GM12878 (cell line): ENCODE measurements around the gene GALP. TPM values are rescaled to one million over a fixed set of nuclear protein-coding genes. Genes with fewer than 3 reads are reported as not detected.

Experiments used
- ATAC-seq: fragments of 200-7000 bp; cut with Tn5 transposase; 3 replicates; pipeline ENCODE4 v1.9.1; 2020; ENCODE audit warnings: mild to moderate bottlenecking, moderate library complexity
- BruUV-seq: library from RNA; stranded (reverse); fragments of 400-500 nt; replicated peaks from 2 replicates; lab custom pipeline; 2021; lab: Mats Ljungman, UMichigan
- CTCF ChIA-PET: fragments of 300-600 bp; sonication (Branson Sonifier 250); formaldehyde crosslinking; extraction: SDS; loops from one replicate; lab custom pipeline; 2021; ENCODE audit warnings: inconsistent platforms; lab: Yijun Ruan, JAX
- POLR2A ChIA-PET: fragments of 350-600 bp; formaldehyde crosslinking; extraction: SDS; loops from one replicate; lab custom pipeline; 2021; ENCODE audit warnings: inconsistent platforms; lab: Charles Lee
- RAD21 ChIA-PET: fragments of 300-600 bp; sonication (Branson Sonifier 250); formaldehyde crosslinking; loops from one replicate; lab custom pipeline; 2023; ENCODE audit warnings: antibody characterized with exemption; ENCODE audit not compliant: unreplicated experiment; lab: Charles Lee
- SMC1A ChIA-PET: fragments of 300-600 bp; sonication (Branson Sonifier 250); formaldehyde crosslinking; loops from one replicate; lab custom pipeline; 2023; ENCODE audit not compliant: unreplicated experiment, uncharacterized antibody; lab: Charles Lee
- DNase-seq: peaks from one replicate; pipeline ENCODE4 v3.0.0-alpha.2; 2011; ENCODE audit warnings: low read depth, low spot score
- FAIRE-seq: peaks from 3 replicates; lab custom pipeline; 2011; peaks lifted over from hg19 to GRCh38; lab: Jason Lieb, UNC
- H2AFZ ChIP-seq: 2 replicates; pipeline ENCODE4 v1.6.0; 2011; ENCODE audit warnings: low read depth, low read length, control low read depth; ENCODE audit not compliant: control insufficient read depth
- H3K27ac ChIP-seq: 2 replicates; pipeline ENCODE4 v1.5.1; 2011; ENCODE audit warnings: control low read depth; ENCODE audit not compliant: control insufficient read depth, insufficient read depth
- H3K27me3 ChIP-seq, 2 experiments: replicated peaks in 1 of 2; 2 replicates each; pipeline versions ENCODE4 v1.6.0 to v1.6.1; 2011; ENCODE audit warnings: low read length in 1 of 2; ENCODE audit not compliant: control insufficient read depth in 2 of 2, insufficient read depth in 2 of 2
- H3K36me3 ChIP-seq, 2 experiments: 2 replicates each; pipeline ENCODE4 v1.5.1; 2011; ENCODE audit warnings: low read length in 1 of 2; ENCODE audit not compliant: control insufficient read depth in 2 of 2, insufficient read depth in 2 of 2
- H3K4me1 ChIP-seq: 2 replicates; pipeline ENCODE4 v1.6.1; 2011; ENCODE audit warnings: mild to moderate bottlenecking, low read length, moderate library complexity, mixed read lengths; ENCODE audit not compliant: control insufficient read depth, insufficient read depth
- H3K4me2 ChIP-seq: 2 replicates; pipeline ENCODE4 v1.6.0; 2011; ENCODE audit warnings: control low read depth; ENCODE audit not compliant: control insufficient read depth, insufficient read depth
- H3K4me3 ChIP-seq: fragments of 200-600 bp; sonication (generic); 2 replicates; pipeline ENCODE4 v1.5.1; 2016
- H3K79me2 ChIP-seq: 2 replicates; pipeline ENCODE4 v1.6.0; 2011; ENCODE audit warnings: low read length; ENCODE audit not compliant: control insufficient read depth, insufficient read depth
- H3K9ac ChIP-seq: 2 replicates; pipeline ENCODE4 v1.8.0; 2011; ENCODE audit warnings: low read length, control low read depth, mixed read lengths; ENCODE audit not compliant: control insufficient read depth, insufficient read depth
- H3K9me3 ChIP-seq: replicated peaks from 3 replicates; pipeline ENCODE4 v1.5.1; 2011; ENCODE audit warnings: mild to moderate bottlenecking, low read length; ENCODE audit not compliant: control insufficient read depth, insufficient read depth
- H4K20me1 ChIP-seq: 2 replicates; pipeline ENCODE4 v1.6.0; 2011; ENCODE audit not compliant: control insufficient read depth, insufficient read depth
- CREB1 ChIP-seq: IDR thresholded peaks from 2 replicates; pipeline ENCODE4 v1.6.1; 2012; ENCODE audit warnings: low read depth, mild to moderate bottlenecking, inconsistent platforms
- KDM1A ChIP-seq: fragments of 200-600 bp; sonication (generic); IDR thresholded peaks from 2 replicates; pipeline ENCODE4 v1.6.1; 2016; ENCODE audit warnings: borderline replicate concordance
- PML ChIP-seq: IDR thresholded peaks from 2 replicates; pipeline ENCODE4 v1.6.1; 2012; ENCODE audit warnings: low read length, inconsistent platforms
- SRF ChIP-seq, 2 experiments: IDR thresholded peaks; 2 replicates each; pipeline ENCODE4 v1.6.1; 2011; ENCODE audit warnings: low read depth in 2 of 2, low read length in 2 of 2, mild to moderate bottlenecking in 1 of 2, moderate library complexity in 1 of 2
- TCF12 ChIP-seq: IDR thresholded peaks from 2 replicates; pipeline ENCODE4 v1.6.1; 2011; ENCODE audit warnings: low read depth, mild to moderate bottlenecking, low read length
- YY1 ChIP-seq: IDR thresholded peaks from 2 replicates; pipeline ENCODE4 v1.6.1; 2011; ENCODE audit warnings: low read depth, mild to moderate bottlenecking, low read length
- WGBS: methylation state at CpG from one replicate; pipeline ENCODE4 v1.1.6; 2016; ENCODE audit warnings: low lambda C conversion rate; ENCODE audit not compliant: insufficient replicate concordance, insufficient coverage; ENCODE audit errors: missing lambda C conversion rate; 5-methylcytosine and 5-hydroxymethylcytosine counted together
- in situ Hi-C: fragments of 300-500 bp; cut with MboI; formaldehyde crosslinking; loops from 9 replicates; pipeline ENCODE4 v1.14.3; 2018; ENCODE audit warnings: mixed read lengths
- intact Hi-C: fragments of 100-400 bp; cut with micrococcal nuclease; formaldehyde crosslinking; loops from one replicate; pipeline ENCODE4 v1.14.2; 2022; ENCODE audit not compliant: unreplicated experiment
- polyA plus RNA-seq, 11 experiments: library from polyadenylated mRNA; depleted of rRNA in 4 of 11; unstranded in 6 of 11; stranded (reverse) in 5 of 11; fragments of >200 nt; fragmentation: Nextera tagmentation in 4 of 11; fragmentation: Illumina TruSeq in 1 of 11; extraction: Ambion mirVana in 4 of 11; extraction: Trizol in 1 of 11; gene quantifications; 1 replicate in 1 of 11; 2 replicates in 10 of 11; pipeline versions ENCODE4 v1.2.1 to v1.2.3, GENCODE V29; 2011 to 2016; ENCODE audit warnings: inconsistent platforms in 2 of 11, missing spikeins in 2 of 11, low read depth in 1 of 11
- total RNA-seq, 4 experiments: library from RNA; depleted of rRNA in 3 of 4; stranded (reverse); fragments of >200 nt in 3 of 4; fragmentation: Illumina TruSeq in 1 of 4; extraction: Trizol in 1 of 4; gene quantifications; 2 replicates each; pipeline versions ENCODE4 v1.2.1 to v1.2.3, GENCODE V29; 2013 to 2021
- TF ChIP-seq, protein P1 (sequence below): fragments of 450-650 bp; IDR thresholded peaks from 2 replicates; pipeline ENCODE4 v1.6.1; 2018; ENCODE audit warnings: mild to moderate bottlenecking, low read depth, moderate library complexity; ENCODE audit not compliant: partially characterized antibody
- TF ChIP-seq, protein P2 (sequence below): IDR thresholded peaks from 2 replicates; pipeline ENCODE4 v1.6.1; 2011; ENCODE audit warnings: borderline replicate concordance, low read depth, mild to moderate bottlenecking, moderate library complexity, mixed read lengths, low read length; ENCODE audit not compliant: insufficient read depth; ENCODE audit errors: extremely low read length

The GALP gene
- total and polyA plus RNA-seq, 10 of the 15 experiments (the other 5 are each of a cell fraction or from before 2014, with no cell fraction given) = not detected

DNA sequence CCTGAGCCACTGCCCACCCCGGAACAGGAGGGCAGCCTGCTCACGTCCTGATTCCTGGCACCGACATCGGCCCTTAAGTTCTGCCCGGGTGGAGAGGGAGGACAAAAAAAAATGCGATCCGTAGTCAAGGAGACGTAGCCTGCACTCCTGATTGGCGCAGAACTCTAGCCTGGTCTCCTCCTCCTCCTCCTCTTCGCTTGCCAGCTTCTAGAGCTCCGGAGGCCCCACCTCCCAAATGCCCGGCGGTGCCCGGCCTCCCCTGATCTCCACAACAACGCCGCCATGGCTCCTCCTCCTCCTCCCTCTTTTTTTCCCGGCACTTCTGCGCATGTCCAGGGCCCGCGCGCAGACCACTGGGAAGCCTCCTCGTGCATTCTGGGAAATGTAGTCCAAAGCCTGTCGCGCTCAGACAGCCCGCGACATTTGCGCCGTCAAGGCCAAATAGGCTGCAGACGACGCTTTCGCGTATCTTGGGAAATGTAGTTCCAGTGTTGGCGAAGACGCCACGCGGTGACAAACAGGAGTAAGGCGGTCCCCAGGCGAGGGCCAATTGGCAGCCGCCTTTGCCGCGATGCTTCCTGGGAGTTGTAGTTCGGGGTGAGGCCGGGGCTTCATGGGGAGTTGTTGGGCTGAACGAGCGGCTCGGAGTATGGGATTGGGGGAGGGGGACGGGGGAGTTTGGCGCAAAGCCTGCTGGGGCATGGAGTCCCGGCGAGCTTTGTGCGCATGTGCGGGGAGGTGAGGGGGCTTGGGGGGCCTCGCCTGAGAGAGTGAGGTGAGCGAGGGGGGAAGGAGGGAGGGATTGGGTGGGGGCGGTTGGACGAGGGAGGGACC lies 35.0 kb upstream of the GALP start, which contains the start of gene ZNF444 (continued):
- TF ChIP-seq, protein P1, sequence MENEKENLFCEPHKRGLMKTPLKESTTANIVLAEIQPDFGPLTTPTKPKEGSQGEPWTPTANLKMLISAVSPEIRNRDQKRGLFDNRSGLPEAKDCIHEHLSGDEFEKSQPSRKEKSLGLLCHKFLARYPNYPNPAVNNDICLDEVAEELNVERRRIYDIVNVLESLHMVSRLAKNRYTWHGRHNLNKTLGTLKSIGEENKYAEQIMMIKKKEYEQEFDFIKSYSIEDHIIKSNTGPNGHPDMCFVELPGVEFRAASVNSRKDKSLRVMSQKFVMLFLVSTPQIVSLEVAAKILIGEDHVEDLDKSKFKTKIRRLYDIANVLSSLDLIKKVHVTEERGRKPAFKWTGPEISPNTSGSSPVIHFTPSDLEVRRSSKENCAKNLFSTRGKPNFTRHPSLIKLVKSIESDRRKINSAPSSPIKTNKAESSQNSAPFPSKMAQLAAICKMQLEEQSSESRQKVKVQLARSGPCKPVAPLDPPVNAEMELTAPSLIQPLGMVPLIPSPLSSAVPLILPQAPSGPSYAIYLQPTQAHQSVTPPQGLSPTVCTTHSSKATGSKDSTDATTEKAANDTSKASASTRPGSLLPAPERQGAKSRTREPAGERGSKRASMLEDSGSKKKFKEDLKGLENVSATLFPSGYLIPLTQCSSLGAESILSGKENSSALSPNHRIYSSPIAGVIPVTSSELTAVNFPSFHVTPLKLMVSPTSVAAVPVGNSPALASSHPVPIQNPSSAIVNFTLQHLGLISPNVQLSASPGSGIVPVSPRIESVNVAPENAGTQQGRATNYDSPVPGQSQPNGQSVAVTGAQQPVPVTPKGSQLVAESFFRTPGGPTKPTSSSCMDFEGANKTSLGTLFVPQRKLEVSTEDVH = peak; percentile 29
- TF ChIP-seq, protein P2, sequence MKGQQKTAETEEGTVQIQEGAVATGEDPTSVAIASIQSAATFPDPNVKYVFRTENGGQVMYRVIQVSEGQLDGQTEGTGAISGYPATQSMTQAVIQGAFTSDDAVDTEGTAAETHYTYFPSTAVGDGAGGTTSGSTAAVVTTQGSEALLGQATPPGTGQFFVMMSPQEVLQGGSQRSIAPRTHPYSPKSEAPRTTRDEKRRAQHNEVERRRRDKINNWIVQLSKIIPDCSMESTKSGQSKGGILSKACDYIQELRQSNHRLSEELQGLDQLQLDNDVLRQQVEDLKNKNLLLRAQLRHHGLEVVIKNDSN = peak; percentile 34
- TF ChIP-seq CREB1 (peak; percentile 98), KDM1A (no peak)

DNA sequence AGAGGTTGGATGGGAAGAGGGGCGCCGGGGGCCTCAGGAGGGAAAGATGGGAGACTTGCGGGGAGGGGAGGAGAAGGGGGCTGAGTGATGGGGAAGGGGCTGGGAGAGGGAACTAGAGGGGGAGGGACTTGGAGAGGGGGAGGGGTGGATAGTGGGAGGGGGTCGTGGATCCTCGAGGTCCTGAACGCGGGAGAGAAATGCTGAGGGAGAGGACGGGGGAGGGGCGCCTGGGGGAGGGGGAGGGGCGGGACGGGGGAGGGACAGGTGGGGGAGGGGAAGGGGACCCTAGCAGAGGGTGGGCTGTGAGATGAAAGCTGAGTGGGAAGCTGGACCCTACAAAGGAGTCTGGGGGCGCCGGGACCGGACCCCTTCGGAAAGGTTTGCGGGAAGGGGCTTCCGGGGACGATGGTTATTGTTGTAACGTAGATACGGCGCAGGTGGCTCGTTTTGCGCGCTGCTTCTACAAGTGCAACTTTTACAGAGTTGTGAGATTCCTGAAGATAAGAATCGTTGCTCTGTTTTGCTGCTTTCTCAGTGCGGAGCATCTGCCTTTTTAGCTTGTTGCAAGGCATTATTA lies 34.3 kb upstream of the GALP start:
- intact Hi-C loops (loop anchor here (1.0 kb wide), 1 partner anchor 173 kb away; the partner anchor contains the start of gene ZSCAN5A), in situ Hi-C loops (loop anchor here (25.0 kb wide), 1 partner anchor 1671 kb away; the partner anchor contains the start of gene ZNF552)
- BruUV-seq = no TSS peak
- DNase-seq (no peak), FAIRE-seq (no peak)
- peak overlapping the region; percentile 62 for H3K9ac ChIP-seq
- H4K20me1 ChIP-seq = no peaks in the 10 kb centered on the region
- peak overlapping the region; percentile 71 for H3K4me3 ChIP-seq
- no peaks in the 10 kb centered on the region for H3K9me3 ChIP-seq
- peaks cover 0 to 5% of the 10 kb centered on the region in 2 experiments; a peak in 2 of 4 replicates for H3K36me3 ChIP-seq
- SMC1A ChIA-PET = interaction anchor here (1.1 kb wide), 1 partner anchor 56 kb away, joined by 3 read pairs; no protein-coding TSS in a partner anchor
- H3K27ac ChIP-seq = peak overlapping the region; percentile 55; the same call in 1 of the 2 replicates
- WGBS = 10% methylated on average over 13 of the region's 26 CpGs
- peak overlapping the region; percentile 89 for H3K4me2 ChIP-seq
- TF ChIP-seq PML (no peak), TCF12 (0 out of 2 replicates have a peak, but pooled peaks have one; percentile 26), SRF (IDR thresholded peaks at IDR 0.05; ENCODE audit: low read depth in 2 of 2, low read length in 2 of 2) (no peak), YY1 (no peak)
- TF ChIP-seq, all 136 proteins: peak for 1
- Histone ChIP-seq H3K79me2 (peaks cover 20% of the 10 kb centered on the region), H3K4me1 (peaks cover 15% of the 10 kb centered on the region), H3K27me3 (no peaks in the 10 kb centered on the region), H2AFZ (no peak overlapping the region; the same call in none of the 2 replicates)
- POLR2A ChIA-PET = interaction anchor here (1.0 to 5.6 kb wide), 2 partner anchors 20 to 30 kb away, joined by 5 to 29 read pairs; partner anchors contain the start of gene ZNF787
- CTCF ChIA-PET = interaction anchor here (0.7 to 1.5 kb wide), 3 partner anchors 36 to 1637 kb away, joined by 3 to 5 read pairs (median 3); no protein-coding TSS in a partner anchor
- RAD21 ChIA-PET = interaction anchor here (1.5 to 2.2 kb wide), 2 partner anchors 61 to 75 kb away, joined by 6 to 7 read pairs; no protein-coding TSS in a partner anchor
- ATAC-seq = no peak
